GM19463 (cell line): ENCODE measurements around the gene ANKRD40CL.
"Not testable (repeated sequence)": the region's sequence is repeated elsewhere in the genome, so short reads cannot be mapped to it uniquely, and the experiment has no call there.

ENCODE experiments used
- ATAC-seq: cut with Tn5 transposase; IDR thresholded peaks from one replicate; pipeline ENCODE4 v1.9.1; 2021; ENCODE audit warnings: mild to moderate bottlenecking, moderate library complexity; ENCODE audit not compliant: unreplicated experiment

ANKRD40CL gene

DNA sequence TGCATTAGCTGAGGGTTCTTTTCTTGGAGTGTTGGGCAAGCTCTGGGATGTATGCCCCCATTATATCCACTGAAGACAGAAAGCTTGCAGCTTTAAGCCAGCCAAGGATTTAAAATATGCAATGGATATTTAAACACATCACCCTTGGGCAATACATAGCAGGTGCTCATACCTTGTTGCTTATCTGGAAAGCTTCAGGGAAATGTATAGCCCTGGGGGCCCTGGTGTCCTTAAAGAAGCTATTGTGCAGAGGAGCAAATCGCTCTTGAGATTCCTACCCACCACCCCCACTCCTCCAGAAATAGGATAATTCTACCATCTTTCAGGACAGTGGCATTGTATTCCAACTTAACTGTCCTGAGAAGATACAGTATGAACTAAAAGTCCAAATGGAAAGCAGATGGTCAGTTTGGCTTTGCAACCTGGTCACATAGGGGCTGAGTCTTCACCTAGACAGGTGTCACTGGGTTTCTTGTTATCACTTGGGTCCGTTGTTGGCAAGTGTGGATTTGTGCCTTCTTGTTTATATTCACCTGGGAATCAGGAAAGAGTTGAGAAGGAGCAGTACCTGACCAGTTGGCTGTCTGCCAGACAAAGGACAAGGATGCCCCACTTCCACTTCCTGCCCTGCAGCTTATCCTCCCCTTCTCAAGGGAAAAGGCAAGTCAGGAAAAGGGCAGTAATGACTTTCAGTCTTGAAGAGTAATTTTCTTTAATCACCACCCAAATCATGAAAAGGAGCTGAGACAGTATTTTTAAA, 3.4 kb downstream of the ANKRD40CL start:
- ATAC-seq, result no peak

DNA sequence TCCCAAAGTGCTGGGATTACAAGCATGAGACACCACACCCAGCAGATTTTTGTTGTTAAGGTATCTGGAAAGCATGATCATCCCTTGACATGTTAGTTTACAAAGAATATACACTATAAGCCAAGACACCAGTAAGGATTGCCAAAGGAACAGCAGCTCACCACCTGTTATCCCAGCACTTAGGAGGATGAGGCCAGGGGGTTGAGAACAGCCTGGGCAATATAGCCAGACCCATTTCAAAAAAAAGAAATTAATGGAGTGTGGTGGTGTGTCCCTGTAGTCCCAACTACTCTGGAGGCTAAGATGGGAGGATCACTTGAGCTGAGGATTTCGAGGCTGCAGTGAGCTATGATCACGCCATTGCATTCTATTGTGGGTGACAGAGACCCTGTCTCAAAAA, 5.1 kb downstream of the ANKRD40CL start:
- no peak for ATAC-seq

DNA sequence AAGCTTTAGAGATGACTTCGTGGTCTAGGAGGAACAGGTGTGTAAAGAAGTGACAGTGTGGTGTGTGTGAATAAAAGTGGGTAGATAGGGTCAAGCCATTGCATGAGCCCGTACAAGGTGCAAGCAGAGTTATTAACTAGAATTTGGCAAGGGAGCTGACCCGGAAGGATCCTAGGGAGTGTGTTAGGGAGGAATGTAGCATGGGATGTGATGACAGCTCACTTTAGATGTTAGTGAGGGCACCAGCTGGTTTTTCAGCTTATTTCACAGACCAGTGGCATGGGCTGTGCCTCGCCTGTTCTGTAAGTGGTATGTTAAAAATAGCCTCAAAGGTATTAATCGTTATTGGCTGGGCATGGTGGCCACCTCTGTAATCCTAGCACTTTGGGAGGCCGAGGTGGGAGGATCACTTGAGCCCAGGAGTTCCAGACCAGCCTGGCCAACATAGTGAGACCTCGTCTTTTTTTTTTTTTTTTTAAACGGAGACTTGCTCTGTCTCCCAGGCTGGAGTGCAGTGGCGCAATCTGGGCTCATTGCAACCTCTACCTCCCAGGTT, 8.3 kb downstream of the ANKRD40CL start:
- no peak for ATAC-seq

DNA sequence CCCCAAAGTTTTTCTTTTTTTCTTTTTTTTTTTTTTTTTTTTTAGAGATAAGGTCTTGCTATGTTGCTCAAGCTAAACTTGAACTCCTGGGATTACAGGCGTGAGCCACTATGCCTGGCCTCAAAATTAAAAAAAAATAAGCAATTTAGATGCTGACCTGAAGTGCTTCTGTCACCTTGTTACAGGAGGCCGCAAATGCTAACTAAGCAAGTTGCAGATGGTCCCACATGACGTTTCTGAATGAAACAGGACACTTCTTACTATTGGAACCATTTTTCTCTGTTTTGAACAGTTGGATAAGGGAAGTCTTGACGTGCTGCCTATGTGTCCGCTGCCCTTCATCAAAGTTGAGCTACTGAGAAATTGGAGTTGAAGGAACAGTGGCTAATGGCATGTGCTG, 8.8 kb downstream of the ANKRD40CL start:
- ATAC-seq, result no peak

DNA sequence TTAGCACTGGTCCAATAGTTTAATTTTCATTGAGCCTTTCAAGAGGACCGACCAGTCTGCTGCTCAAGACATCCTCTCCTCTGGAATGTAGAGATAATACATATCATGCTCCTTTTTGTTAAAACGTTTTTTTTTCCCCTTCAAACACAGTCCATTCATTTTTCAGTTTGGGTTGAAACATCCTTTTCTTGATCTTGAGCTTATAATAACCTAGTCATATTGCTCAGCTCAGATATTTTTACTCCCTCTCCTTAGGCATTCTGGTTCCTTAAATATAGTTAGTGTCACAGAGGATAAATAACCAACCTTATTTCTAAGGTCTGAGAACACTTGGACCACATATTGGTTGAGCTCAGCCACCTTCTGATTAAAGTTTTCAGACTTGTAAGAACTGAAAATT, 12.8 kb downstream of the ANKRD40CL start:
- no peak for ATAC-seq

DNA sequence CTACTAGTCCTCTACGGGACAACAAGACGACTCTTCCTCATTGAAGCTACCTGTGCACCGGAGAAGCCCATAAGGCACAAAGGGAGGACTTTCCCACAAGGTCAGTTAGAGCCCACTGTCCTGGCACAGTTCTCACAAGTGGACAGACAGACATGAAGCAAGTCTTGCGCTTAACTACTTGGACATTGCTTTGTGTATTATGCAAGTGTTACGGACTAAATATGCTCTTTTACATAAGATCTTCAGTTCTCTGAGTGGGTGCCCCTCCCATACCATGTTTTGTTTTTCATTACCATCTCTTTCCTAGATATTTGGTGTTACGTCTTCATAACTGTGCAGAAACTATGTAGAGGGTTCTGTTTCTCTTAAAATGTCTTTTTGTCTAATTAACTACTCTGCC, 18.1 kb downstream of the ANKRD40CL start:
- ATAC-seq, result no peak

DNA sequence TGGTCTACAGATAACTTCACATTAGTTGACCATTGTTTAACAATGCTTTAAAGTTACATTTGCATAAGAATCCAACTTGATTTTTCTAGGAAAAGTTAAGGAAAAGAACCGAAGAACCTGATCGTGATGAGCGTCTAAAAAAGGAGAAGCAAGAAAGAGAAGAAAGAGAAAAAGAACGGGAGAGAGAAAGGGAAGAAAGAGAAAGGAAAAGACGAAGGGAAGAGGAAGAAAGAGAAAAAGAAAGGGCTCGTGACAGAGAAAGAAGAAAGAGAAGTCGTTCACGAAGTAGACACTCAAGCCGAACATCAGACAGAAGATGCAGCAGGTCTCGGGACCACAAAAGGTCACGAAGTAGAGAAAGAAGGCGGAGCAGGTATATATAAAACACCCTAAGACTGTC, 21.7 kb downstream of the ANKRD40CL start:
- no peak for ATAC-seq

DNA sequence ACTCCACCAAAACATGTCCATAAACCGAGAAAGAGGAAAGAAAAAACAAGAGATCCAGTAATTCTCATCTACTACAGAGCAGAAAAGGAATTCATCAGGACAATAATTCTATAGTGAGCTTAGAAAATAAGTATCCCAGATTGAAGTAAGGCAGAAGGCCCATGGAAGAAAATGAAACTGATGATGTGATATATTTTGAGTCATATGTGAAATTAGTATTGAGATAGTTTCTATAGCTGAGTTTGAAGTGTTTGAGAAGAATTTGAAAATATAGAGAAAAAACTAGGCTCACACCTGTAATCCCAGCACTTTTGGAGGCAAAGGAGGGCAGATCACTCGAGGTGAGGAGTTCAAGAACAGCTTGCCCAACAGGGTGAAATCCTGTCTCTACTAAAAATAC, 28.2 kb downstream of the ANKRD40CL start:
- no peak for ATAC-seq

DNA sequence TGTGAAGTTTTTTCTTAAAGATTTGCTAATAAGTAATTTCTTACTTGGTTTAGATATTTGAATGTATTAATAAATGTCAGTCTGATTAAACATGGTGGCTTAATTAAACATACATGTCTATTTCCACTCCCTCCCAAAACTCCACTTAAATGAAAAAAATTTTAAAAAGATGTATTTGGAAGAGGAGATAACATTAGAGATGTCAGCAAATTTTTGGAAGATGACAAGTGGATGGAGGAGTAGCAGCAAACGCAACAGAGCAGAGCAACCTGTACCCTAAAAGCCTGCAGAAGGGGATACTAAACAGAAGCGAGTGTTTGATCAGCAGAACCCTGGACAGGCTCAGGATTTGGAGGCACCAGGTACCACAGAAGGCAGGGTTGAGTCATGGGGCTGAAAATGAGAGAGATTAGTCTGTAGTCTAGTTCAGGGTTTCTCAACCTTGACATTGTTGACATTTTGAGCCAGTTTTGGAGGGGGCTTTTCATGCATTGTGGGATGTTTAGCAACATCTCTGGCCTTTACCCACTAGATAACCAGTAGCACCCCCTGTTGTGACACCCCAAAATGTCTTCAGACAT, 30.1 kb downstream of the ANKRD40CL start:
- ATAC-seq, result no peak

DNA sequence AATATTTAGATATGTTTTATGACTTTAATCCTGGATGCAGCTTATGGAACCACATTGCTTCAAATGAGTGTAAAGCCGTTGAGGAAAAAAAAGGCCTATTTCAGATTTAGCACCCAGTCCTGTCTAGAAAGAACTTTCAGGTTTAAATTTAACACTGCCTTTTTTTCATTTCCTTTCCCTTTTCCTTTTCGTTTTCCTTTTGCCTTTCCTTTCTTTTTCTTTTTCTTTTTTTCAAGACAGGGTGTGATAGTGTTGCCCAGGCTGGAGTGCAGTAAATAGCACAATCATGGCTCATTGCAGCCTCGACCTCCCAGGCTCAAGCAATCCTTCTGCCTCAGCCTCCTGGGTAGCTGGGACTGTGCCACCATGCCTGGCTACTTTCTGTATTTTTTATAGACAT, 32.0 kb downstream of the ANKRD40CL start:
- no peak for ATAC-seq

DNA sequence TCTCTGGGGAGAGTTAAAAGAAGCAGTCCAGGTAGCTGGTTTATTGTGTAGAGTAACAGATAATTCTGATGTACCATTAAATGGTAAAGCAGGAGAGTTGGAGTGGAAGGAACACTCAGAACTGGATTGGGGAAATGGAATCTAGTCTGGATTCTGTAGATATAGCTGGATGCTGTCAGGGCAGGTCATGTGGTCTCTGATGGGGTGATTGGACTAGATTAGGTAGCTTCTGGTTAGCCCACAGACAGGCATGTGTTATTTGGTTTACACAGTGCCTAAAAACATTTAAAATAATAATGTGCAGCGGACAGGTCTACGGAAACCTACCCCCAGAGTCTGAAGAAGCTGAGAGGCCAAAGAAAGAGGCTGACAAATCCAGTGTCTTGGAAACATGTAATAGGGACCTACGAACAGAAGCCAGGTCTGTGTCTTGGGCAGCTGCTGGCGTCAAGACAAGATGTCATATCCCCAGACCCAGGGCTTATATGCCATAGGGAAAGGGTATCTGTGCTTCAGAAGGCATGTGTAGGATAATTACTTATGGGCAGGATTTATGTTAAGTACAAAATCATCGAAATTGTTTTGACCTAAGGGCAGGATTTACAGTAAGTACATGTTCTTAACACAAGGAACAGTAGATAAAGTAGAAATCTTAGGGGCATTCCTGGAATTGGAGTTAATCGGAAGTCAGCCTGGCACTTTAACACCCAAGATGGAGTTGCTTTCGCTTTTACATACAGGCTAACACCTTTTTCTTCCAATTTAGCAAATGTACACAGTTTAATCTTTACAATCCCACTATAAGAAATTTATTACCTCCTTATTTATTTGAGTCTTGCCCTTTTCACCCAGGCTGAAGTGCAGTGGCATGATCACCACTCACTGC, 35.5 kb downstream of the ANKRD40CL start:
- ATAC-seq, result no peak

DNA sequence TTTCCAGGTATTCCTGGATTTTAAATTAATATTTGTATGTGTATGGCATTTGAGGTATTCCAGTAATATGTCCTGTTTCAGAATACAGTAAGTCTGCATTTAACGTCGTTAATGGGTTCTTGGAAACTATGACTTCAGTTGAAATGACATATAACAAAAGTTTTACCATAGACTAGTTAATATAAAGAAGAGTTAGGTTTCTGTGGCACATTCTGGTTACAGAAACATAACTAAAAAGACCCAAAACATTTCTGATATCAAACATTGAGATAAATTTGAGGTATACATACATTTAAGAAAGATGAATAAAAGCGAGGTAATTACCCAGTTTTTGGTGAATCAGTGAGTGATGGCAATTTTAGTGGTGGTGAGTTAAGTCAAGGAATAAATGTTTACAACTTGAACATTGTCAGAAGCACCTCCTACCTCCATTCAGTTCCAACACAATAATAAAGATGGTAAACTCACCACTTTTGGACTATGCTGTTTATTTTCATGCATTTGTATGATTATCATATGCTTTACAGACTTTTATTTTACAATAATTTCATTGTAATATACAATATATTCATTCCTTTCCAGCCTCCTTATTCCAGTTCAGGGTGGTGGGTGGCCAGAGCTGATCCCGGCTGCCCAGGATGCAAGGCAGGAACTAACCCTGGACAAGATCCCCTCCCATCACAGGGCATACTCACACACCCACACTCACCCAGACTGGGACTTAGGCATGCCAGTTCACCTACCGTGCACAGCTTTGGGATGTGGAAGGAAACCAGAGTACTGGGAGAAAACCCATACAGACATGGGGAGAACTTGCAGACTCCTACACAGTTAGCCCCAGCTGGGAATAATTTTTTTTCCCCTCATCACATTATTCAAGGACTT, 38.2 kb downstream of the ANKRD40CL start:
- no peak for ATAC-seq

DNA sequence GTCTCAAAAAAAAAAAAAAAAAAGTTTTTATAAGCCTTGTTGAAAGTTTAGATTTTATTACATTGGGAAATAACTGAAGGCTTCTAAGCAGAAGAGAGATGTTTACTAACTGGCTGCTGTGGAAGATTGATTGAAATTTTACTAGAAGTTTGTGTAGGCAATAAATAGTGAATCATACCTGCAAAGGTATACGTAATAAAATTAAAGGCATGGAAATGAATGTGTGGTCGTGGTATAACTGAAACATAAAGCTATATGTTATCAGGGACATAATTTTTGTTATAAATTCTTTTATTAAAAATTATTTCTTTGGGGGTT, 39.2 kb downstream of the ANKRD40CL start:
- ATAC-seq, result no peak

DNA sequence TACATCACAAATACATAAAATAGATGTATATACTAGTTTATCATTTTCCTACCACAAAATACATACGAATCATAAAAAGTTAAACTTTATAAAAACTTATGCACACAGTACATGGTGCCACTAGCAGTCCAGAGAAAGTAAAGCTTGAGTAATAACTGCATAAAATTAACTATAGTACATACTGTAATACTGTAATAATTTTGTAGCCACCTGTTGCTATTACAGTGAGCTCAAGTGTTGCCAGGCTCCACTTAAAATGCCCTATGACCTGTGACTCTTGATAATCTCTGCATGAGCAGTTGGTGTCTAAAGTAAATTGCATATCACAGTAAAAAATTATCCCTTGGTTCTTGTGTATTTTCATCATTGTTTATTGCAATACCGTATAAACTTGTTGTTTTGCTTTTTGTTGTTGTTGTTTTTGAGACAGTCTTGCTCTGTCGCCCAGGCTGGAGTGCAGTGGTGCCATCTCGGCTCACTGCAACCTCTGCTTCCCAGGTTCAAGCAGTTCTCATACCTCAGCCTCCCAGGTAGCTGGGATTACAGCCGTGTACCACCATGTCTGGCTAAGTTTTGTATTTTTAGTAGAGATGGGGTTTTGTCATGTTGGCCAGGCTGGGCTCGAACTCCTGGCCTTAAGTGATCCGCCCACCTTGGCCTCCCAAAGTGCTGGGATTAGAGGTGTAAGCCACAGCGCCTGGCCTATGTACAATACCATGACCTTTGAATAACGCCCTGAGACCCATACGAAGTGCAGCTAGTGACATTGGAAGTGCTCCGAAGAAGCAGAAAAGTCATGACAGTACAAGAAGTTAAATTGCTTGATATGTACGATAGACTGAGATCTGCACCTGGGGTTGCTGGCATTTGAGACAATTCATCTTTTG, 41.3 kb downstream of the ANKRD40CL start:
- no peak for ATAC-seq

DNA sequence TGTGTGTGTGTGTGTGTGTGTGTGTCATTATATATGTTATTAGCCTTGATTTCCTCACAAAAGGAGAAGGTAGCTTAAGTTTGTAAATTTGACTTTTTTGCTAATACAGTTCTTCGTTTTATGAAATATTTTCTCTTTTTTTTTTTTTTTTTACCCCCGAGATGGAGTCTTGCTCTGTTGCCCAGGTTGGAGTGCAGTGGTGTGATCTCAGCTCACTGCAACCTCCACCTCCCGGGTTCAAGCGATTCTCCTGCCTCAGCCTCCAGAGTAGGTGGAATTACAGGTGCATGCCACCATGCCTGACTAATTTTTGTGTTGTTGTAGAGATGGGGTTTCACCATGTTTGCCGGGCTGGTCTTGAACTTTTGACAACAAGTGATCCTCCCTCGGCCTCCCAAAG, 42.7 kb downstream of the ANKRD40CL start:
- not testable (repeated sequence) for ATAC-seq

DNA sequence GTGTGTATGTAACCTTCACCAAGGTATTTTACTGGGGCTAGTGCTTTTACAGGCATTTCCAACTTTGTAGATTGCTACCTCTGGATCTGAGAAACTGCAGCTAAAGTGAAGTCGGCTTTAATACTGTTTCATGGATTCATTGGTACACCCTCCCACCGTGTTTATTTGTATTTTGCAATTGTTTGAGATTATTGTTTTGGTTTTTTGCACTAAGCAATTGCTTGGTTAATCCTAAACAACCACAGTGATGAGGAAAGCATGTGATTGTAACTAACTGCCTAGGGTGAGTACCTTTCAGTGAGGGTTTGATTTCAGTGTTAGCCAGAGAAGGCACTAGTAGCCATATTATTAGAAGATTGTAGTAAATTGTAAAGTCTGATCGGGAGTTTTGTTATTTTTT, 44.6 kb downstream of the ANKRD40CL start:
- no peak for ATAC-seq

DNA sequence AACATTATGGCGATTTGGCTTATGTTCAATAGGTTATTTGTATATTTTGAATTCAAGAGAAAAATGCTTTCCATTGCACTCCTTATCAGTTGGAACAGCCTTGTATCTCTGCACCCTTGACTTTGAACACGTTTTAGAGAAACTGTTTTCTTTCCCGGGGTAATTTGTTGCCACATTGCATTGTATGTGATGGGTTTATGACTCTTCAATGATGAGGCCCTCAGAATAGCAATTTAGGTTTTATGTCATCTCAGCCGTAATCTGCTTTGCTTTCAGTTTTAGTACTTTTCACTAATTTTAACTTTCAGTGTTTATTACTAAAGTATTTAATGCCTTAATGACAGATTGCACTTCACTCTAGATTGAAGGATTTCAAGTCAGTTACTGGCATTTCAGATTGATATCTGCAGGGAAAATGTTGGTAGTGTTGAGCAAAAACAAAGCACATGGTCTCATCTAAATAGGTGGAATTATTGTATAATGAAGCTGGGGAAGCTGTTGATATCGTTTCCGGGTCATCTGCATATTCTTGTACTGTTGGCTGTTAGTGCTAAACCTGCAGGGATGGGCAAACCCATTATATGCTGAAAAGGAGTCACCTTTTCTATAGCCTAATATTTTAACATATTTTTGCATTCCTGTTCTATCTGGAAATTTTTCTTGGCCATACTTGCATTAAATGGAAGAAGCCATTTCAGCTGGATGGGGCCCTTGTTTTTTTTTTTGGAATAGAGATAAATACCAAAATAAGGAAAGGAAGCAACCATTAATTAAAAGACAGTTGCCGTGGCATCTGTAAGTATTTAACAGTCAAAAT, 45.9 kb downstream of the ANKRD40CL start:
- ATAC-seq, result no peak

DNA sequence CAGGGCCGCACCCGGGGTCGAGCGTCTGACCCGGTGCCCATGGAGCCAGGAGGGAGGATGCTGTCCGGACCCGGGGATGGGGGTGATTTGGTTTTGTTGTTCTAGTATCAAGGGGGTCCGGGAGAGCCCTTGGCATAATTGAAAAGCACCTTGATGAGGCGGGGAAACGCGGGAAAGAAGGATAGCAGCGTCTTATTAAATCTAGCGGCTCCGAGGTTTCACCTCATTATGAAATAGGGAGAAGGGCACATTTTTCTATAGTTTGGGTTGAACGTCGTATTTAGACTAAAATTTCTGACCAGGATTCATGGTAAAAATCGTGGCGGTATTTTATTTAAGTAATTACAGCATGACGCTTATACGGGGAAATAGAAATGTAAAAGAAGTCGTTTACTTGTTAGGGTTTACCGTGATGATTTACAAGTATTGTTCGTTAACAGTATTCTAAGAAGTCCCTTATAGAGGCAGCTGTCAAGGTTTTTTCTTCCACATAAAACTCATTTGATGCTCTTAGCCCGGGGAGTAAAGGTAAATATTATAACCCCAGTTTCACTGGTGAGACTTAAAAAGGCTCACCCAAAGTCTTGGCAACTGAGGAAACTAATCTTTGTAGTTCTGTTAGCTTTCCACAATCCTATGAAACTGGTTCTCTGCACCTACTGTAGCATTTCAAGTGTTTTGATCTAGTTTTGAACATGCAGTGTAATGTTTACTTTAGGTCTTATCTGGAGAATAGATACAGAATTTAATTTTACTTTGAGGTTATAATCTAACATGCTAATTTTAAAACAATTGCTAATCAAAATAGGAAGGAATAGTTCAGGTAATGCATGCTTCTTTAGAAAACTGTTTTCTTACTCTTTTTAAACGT, 47.2 kb downstream of the ANKRD40CL start:
- ATAC-seq, result no peak
